ENCODE results near the gene CARNS1. TPM values are rescaled to one million over a fixed set of nuclear protein-coding genes. Genes with fewer than 3 reads are reported as not detected.
"Not testable (repeated sequence)": the region's sequence is repeated elsewhere in the genome, so short reads cannot be mapped to it uniquely, and the experiment has no call there.

Gene CARNS1
- total RNA-seq, 1 donor from 2014 or later: 17.2 TPM

DNA sequence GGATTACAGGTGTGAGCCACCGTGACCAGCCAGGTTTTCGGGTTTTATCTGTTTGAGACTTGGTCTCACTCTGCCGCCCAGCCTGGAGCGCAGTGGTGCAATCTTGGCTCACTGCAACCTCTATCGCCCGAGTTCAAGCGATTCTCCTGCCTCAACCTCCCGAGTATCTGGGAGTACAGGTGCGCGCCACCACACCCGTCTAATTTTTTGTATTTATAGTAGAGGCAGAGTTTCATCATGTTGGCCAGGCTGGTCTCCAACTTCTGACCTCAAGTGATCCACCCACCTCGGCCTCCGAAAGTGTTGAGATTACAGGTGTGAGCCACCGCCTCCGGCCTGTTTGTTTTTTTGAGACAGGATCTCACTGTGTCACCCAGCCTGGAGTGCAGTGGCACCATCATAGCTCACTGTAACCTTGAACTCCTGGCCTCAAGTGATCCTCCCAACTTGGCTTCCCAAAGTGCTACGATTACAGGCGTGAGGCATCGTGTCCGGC is 11.9 kb downstream of the CARNS1 start:
- H3K27ac ChIP-seq (ENCODE audit: low read depth, low read length): peak overlapping the region; percentile 90
- H3K4me1 ChIP-seq (ENCODE audit: control insufficient read depth in 3 of 3, insufficient read depth in 3 of 3, low read length in 3 of 3): peaks cover 15 to 31% (median 16%) of the 10 kb centered on the region in 3 donors
- not testable (repeated sequence) for H3K9me3 ChIP-seq (ENCODE audit: control insufficient read depth in 3 of 3, low read length in 3 of 3); H3K27me3 ChIP-seq (ENCODE audit: control insufficient read depth in 3 of 3, insufficient read depth in 3 of 3, low read length in 3 of 3)
- H3K36me3 ChIP-seq (ENCODE audit: control insufficient read depth in 3 of 3, insufficient read depth in 3 of 3, low read length in 3 of 3): peaks cover 18 to 42% (median 33%) of the 10 kb centered on the region in 3 donors
- H3K4me3 ChIP-seq (ENCODE audit: low read length in 3 of 3): peak overlapping the region; percentile 93 to 94 (median 94)
- H3K9ac ChIP-seq (ENCODE audit: low read depth in 1 of 3, low read length in 3 of 3): peak overlapping the region; percentile 97 to 99 (median 98)

DNA sequence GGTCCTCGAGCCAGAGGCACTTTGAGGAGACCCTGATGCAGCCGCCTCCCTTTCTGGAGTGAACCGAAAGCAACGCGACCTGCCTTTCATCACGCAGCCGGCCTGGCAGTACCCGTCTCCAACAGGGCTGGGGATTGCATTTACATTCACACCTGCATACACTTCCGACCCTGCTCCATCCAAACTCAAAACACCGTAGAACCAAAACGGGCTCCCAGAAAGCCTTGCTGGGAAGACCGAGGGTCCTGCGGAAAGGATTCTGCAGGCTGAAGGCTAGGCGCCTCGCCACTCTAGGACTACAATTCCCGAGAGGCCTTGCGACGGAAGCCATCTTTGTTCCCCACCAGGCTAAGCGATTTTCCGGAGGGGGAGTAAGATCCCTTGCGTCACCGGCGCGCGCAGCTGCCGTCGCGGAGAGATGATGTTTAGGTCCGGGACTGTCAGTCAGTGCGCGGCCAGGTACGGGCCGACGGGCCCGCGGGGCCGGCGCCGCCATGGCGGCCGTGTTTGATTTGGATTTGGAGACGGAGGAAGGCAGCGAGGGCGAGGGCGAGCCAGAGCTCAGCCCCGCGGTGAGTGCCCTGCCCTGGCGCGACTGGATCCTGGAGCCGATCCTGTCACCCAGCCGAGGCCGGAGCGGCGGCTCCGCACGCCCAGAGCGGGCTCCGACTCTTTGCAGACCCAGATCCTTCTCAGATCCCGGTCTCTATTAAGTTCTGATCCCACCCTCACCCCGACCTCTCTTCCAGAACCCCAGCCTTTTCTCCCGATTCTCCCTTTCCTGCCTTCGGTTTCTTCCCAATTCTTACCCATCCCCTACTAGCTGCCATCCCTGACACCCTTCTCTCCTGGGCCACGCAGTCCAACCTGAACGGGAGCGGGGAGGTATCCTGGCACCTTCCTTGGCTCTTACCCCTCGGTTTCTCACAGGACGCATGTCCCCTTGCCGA is 12.8 kb downstream of the CARNS1 start, which contains the start of gene RPS6KB2:
RPS6KB2 (plus strand) TSS at position 443 of the 950 bp plus-strand sequence; CDS start at position 495, 52 bp downstream.
- Histone ChIP-seq H3K4me3 (ENCODE audit: low read length in 3 of 3) (peak within 1 kb of the TSS; percentile 93 to 94 (median 94)), H3K9me3 (ENCODE audit: control insufficient read depth in 3 of 3, low read length in 3 of 3) (no peaks in the 10 kb centered on the region), H3K27me3 (ENCODE audit: control insufficient read depth in 3 of 3, insufficient read depth in 3 of 3, low read length in 3 of 3) (no peaks in the 10 kb centered on the region), H3K9ac (ENCODE audit: low read depth in 1 of 3, low read length in 3 of 3) (peak within 1 kb of the TSS; percentile 97 to 99 (median 98)), H3K4me1 (ENCODE audit: control insufficient read depth in 3 of 3, insufficient read depth in 3 of 3, low read length in 3 of 3) (peaks cover 15 to 30% (median 16%) of the 10 kb centered on the region in 3 donors), H3K36me3 (ENCODE audit: control insufficient read depth in 3 of 3, insufficient read depth in 3 of 3, low read length in 3 of 3) (peaks cover 27 to 47% (median 37%) of the 10 kb centered on the region in 3 donors), H3K27ac (ENCODE audit: low read depth, low read length) (peak within 1 kb of the TSS; percentile 90)

DNA sequence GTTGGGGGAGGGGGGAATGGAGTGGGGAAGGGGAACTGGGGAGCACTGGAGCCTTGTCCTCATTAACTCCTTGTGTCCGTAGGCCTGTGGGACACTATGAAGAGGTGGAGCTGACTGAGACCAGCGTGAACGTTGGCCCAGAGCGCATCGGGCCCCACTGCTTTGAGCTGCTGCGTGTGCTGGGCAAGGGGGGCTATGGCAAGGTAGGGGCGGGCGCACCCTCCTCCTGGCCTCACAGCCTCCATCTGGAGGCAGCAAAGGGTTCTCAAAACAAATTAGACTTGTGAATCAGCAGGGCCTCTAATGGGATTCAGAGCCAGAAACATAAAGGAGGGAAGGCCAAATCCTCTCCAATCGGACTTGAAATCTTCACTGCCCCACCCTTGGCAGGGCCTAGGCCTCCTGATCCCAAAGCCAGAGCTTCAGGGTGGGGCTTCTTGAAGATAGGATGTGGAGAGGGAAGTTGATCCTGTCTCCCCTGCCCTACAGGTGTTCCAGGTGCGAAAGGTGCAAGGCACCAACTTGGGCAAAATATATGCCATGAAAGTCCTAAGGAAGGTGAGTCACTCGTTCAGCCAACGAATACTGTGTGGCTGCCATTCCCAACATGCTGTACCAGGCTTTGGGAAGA is 13.7 kb downstream of the CARNS1 start:
- Histone ChIP-seq H3K9me3 (ENCODE audit: control insufficient read depth in 3 of 3, low read length in 3 of 3) (no peaks in the 10 kb centered on the region), H3K4me3 (ENCODE audit: low read length in 3 of 3) (peak overlapping the region; percentile 93 to 94 (median 94)), H3K27ac (ENCODE audit: low read depth, low read length) (peak overlapping the region; percentile 90), H3K27me3 (ENCODE audit: control insufficient read depth in 3 of 3, insufficient read depth in 3 of 3, low read length in 3 of 3) (no peaks in the 10 kb centered on the region), H3K9ac (ENCODE audit: low read depth in 1 of 3, low read length in 3 of 3) (peak overlapping the region; percentile 97 to 99 (median 98)), H3K4me1 (ENCODE audit: control insufficient read depth in 3 of 3, insufficient read depth in 3 of 3, low read length in 3 of 3) (peaks cover 15 to 26% (median 16%) of the 10 kb centered on the region in 3 donors), H3K36me3 (ENCODE audit: control insufficient read depth in 3 of 3, insufficient read depth in 3 of 3, low read length in 3 of 3) (peaks cover 35 to 51% (median 42%) of the 10 kb centered on the region in 3 donors)

DNA sequence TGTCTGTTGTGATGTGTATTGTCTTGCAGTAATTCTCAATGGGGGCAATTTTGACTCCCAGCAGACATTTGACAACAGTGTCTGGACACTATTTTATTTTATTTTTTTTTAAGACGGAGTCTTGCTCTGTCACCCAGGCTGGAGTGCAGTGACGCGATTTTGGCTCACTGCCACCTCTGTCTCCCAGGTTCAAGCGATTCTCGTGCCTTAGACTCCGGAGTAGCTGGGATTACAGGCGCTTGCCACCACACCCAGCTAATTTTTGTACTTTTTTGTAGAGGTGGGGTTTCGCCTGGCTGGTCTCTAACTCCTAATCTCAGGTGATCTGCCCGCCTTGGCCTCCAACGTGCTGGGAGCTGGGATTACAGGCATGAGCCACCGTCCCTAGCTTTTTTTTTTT is 14.2 kb downstream of the CARNS1 start:
- Histone ChIP-seq H3K9ac (ENCODE audit: low read depth in 1 of 3, low read length in 3 of 3) (peak overlapping the region; percentile 97 to 99 (median 98)), H3K36me3 (ENCODE audit: control insufficient read depth in 3 of 3, insufficient read depth in 3 of 3, low read length in 3 of 3) (peaks cover 41 to 53% (median 43%) of the 10 kb centered on the region in 3 donors), H3K27me3 (ENCODE audit: control insufficient read depth in 3 of 3, insufficient read depth in 3 of 3, low read length in 3 of 3) (no peaks in the 10 kb centered on the region), H3K27ac (ENCODE audit: low read depth, low read length) (no peak overlapping the region), H3K9me3 (ENCODE audit: control insufficient read depth in 3 of 3, low read length in 3 of 3) (no peaks in the 10 kb centered on the region), H3K4me3 (ENCODE audit: low read length in 3 of 3) (peak overlapping the region; percentile 93 to 94 (median 94)), H3K4me1 (ENCODE audit: control insufficient read depth in 3 of 3, insufficient read depth in 3 of 3, low read length in 3 of 3) (peaks cover 15 to 26% (median 16%) of the 10 kb centered on the region in 3 donors)

DNA sequence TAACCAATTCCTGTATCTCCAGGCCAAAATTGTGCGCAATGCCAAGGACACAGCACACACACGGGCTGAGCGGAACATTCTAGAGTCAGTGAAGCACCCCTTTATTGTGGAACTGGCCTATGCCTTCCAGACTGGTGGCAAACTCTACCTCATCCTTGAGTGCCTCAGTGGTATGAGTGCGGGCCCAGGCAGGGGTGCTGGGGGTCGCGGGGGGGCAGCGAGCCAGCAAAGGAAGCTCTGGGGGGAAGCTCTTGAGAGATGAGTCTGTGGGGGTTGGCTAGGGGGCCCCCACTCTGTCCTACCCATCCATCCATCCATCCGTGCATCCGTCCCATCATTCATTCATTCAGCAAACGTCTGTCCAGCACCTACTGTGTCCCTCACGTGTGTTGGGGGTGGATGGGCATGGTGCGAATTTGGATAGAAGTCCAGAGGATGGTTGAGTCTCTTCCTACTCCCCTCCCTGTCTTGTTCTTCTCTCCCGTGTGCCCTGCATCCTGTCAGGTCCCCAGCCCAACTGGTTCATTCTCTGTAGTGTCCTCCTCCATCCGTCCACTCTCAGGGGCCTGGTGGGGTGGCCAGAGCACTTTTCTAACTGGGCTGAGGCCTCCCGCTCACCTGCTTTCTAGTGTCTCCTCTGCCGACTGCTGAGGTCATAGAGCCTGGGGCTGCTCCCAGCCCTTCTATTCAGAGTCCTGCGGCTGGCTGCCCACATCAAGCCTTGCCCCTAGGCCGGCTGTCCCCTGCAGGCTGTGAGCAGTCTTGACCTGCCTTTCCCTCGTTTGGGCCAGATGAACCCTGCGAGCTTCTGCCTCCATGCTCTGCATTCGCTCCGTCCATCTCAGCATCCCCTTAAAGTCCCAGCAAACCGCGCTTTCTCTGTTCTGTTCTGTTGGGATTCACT is 16.1 kb downstream of the CARNS1 start:
- H3K9ac ChIP-seq (ENCODE audit: low read depth in 1 of 3, low read length in 3 of 3): no peak overlapping the region
- H3K36me3 ChIP-seq (ENCODE audit: control insufficient read depth in 3 of 3, insufficient read depth in 3 of 3, low read length in 3 of 3): peaks cover 42 to 61% (median 52%) of the 10 kb centered on the region in 3 donors
- no peaks in the 10 kb centered on the region for H3K27me3 ChIP-seq (ENCODE audit: control insufficient read depth in 3 of 3, insufficient read depth in 3 of 3, low read length in 3 of 3)
- H3K4me3 ChIP-seq (ENCODE audit: low read length in 3 of 3): no peak overlapping the region
- no peak overlapping the region for H3K27ac ChIP-seq (ENCODE audit: low read depth, low read length)
- no peaks in the 10 kb centered on the region for H3K9me3 ChIP-seq (ENCODE audit: control insufficient read depth in 3 of 3, low read length in 3 of 3)
- H3K4me1 ChIP-seq (ENCODE audit: control insufficient read depth in 3 of 3, insufficient read depth in 3 of 3, low read length in 3 of 3): peaks cover 15 to 29% (median 18%) of the 10 kb centered on the region in 3 donors

DNA sequence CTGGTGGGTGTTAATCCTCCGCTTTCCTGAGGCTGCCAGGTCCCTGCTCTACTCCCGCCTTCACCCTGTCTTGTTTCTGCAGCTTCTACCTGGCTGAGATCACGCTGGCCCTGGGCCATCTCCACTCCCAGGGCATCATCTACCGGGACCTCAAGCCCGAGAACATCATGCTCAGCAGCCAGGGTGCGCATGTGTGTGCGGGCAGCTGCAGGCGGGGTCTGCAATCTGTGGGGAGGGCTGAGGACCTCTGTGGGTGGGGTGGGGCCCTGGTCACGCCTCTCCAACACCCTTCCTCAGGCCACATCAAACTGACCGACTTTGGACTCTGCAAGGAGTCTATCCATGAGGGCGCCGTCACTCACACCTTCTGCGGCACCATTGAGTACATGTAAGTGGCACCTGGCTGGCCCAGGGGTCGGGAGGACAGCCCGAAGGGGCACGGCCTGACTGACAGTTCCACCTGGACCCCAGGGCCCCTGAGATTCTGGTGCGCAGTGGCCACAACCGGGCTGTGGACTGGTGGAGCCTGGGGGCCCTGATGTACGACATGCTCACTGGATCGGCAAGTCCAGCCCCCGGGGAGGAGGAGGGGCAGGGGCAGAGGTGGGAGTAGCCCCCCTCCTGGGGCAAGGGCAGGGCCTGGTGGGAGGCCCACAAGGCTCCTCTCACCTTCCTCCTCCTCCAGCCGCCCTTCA is 17.3 kb downstream of the CARNS1 start:
- peaks cover 42 to 61% (median 52%) of the 10 kb centered on the region in 3 donors for H3K36me3 ChIP-seq (ENCODE audit: control insufficient read depth in 3 of 3, insufficient read depth in 3 of 3, low read length in 3 of 3)
- no peak overlapping the region for H3K4me3 ChIP-seq (ENCODE audit: low read length in 3 of 3)
- H3K27me3 ChIP-seq (ENCODE audit: control insufficient read depth in 3 of 3, insufficient read depth in 3 of 3, low read length in 3 of 3): no peaks in the 10 kb centered on the region
- H3K4me1 ChIP-seq (ENCODE audit: control insufficient read depth in 3 of 3, insufficient read depth in 3 of 3, low read length in 3 of 3): peaks cover 12 to 29% (median 16%) of the 10 kb centered on the region in 3 donors
- H3K9me3 ChIP-seq (ENCODE audit: control insufficient read depth in 3 of 3, low read length in 3 of 3): no peaks in the 10 kb centered on the region
- H3K9ac ChIP-seq (ENCODE audit: low read depth in 1 of 3, low read length in 3 of 3): no peak overlapping the region
- no peak overlapping the region for H3K27ac ChIP-seq (ENCODE audit: low read depth, low read length)

DNA sequence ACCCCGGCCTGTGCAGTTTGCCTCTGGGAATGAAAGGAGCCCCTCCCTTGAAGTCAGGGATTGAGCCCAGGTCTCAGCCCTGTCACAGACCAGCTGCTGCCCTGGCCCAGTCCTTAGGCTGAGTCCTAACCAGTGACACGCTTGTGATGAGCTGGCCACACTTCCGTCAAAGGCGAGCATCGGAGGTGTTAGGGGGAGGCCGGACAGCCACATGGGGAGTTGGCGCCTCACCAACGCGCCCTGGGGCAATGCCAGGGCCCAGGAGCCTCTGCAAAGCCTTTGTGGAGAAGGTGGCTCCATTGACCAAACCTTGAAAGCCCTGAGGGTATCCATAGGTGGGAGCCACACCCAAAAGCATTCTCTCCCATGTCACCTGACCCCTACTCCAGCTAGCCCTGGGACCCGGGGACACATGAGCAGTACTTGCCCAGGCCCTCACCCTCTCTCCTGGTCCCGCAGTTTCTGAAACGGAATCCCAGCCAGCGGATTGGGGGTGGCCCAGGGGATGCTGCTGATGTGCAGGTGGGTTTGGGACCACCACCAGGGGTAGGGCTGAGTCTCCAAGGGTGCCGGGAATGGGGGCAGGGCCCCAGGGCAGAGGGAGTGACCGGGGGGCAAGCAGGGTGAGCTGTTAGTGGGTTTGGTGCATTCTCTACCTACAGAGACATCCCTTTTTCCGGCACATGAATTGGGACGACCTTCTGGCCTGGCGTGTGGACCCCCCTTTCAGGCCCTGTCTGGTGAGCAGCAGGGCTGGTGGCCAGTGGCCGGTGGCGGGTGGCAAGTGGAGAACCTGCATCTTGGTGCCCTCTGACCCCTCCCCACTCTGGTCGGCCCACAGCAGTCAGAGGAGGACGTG is 18.3 kb downstream of the CARNS1 start:
- peaks cover 9 to 25% (median 14%) of the 10 kb centered on the region in 3 donors for H3K4me1 ChIP-seq (ENCODE audit: control insufficient read depth in 3 of 3, insufficient read depth in 3 of 3, low read length in 3 of 3)
- no peak overlapping the region for H3K9ac ChIP-seq (ENCODE audit: low read depth in 1 of 3, low read length in 3 of 3)
- peaks cover 42 to 63% (median 52%) of the 10 kb centered on the region in 3 donors for H3K36me3 ChIP-seq (ENCODE audit: control insufficient read depth in 3 of 3, insufficient read depth in 3 of 3, low read length in 3 of 3)
- H3K27me3 ChIP-seq (ENCODE audit: control insufficient read depth in 3 of 3, insufficient read depth in 3 of 3, low read length in 3 of 3): no peaks in the 10 kb centered on the region
- no peaks in the 10 kb centered on the region for H3K9me3 ChIP-seq (ENCODE audit: control insufficient read depth in 3 of 3, low read length in 3 of 3)
- no peak overlapping the region for H3K4me3 ChIP-seq (ENCODE audit: low read length in 3 of 3)
- no peak overlapping the region for H3K27ac ChIP-seq (ENCODE audit: low read depth, low read length)

DNA sequence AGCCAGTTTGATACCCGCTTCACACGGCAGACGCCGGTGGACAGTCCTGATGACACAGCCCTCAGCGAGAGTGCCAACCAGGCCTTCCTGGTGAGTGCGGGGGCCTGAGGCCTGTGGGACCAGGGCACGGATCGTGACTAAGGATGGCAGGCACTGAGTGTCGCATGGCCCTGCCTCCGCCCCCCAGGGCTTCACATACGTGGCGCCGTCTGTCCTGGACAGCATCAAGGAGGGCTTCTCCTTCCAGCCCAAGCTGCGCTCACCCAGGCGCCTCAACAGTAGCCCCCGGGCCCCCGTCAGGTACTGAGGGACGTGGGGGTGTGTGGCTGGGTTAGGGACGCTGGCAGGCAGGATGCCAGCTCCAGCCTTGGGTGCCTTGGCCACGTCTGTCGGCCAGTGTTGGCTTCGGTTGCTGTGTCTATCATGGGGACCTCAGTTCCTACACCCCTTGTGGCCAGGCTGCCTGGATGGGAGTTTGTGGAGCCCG is 19.0 kb downstream of the CARNS1 start:
- Histone ChIP-seq H3K4me3 (ENCODE audit: low read length in 3 of 3) (no peak overlapping the region), H3K36me3 (ENCODE audit: control insufficient read depth in 3 of 3, insufficient read depth in 3 of 3, low read length in 3 of 3) (peaks cover 42 to 60% (median 53%) of the 10 kb centered on the region in 3 donors), H3K27ac (ENCODE audit: low read depth, low read length) (no peak overlapping the region)

More for the DNA sequence above, 19.0 kb downstream of the CARNS1 start:
- H3K9ac ChIP-seq (ENCODE audit: low read depth in 1 of 3, low read length in 3 of 3): no peak overlapping the region
- H3K9me3 ChIP-seq (ENCODE audit: control insufficient read depth in 3 of 3, low read length in 3 of 3): no peaks in the 10 kb centered on the region
- peaks cover 4 to 25% (median 13%) of the 10 kb centered on the region in 3 donors for H3K4me1 ChIP-seq (ENCODE audit: control insufficient read depth in 3 of 3, insufficient read depth in 3 of 3, low read length in 3 of 3)
- H3K27me3 ChIP-seq (ENCODE audit: control insufficient read depth in 3 of 3, insufficient read depth in 3 of 3, low read length in 3 of 3): no peaks in the 10 kb centered on the region
